ENCODE measurements around the gene PLEKHG4B.

The PLEKHG4B gene

GRCh38 chr5:75331-76320 is 16.3 kb upstream of the PLEKHG4B start:
- no peak for DNase-seq

- no peak for DNase-seq
Measured at GRCh38 chr5:76358-77169, 15.4 kb upstream of the PLEKHG4B start.

GRCh38 chr5:77170-77501 is 14.8 kb upstream of the PLEKHG4B start:
- no peak for DNase-seq

- no peak for DNase-seq
Measured at GRCh38 chr5:77546-77945, 14.4 kb upstream of the PLEKHG4B start.

GRCh38 chr5:77957-78804 is 13.8 kb upstream of the PLEKHG4B start:
- peak; percentile 50 for DNase-seq

- DNase-seq: no peak
Measured at GRCh38 chr5:78805-79149, 13.2 kb upstream of the PLEKHG4B start.

GRCh38 chr5:79263-79662 is 12.7 kb upstream of the PLEKHG4B start:
- DNase-seq: no peak

- no peak for DNase-seq
Measured at GRCh38 chr5:79821-80220, 12.1 kb upstream of the PLEKHG4B start.

GRCh38 chr5:81391-82021 is 10.5 kb upstream of the PLEKHG4B start:
- DNase-seq: no peak

- DNase-seq: no peak
Measured at GRCh38 chr5:82097-82496, 9.9 kb upstream of the PLEKHG4B start.

GRCh38 chr5:82570-82969 is 9.4 kb upstream of the PLEKHG4B start:
- DNase-seq: no peak

GRCh38 chr5:83029-83428 is 8.9 kb upstream of the PLEKHG4B start:
- no peak for DNase-seq

GRCh38 chr5:85334-85995 is 6.5 kb upstream of the PLEKHG4B start:
- no peak for DNase-seq

GRCh38 chr5:89337-90286 is 2.4 kb upstream of the PLEKHG4B start:
- DNase-seq: no peak

- no peak for DNase-seq
Measured at GRCh38 chr5:90590-91547, 1.1 kb upstream of the PLEKHG4B start.

GRCh38 chr5:92401-93220 is 643 bp downstream of the PLEKHG4B start:
- no peak for DNase-seq

GRCh38 chr5:93221-93980 is 1.4 kb downstream of the PLEKHG4B start:
- DNase-seq: no peak

Data from activated CD4-positive, alpha-beta T cell treated with anti-CD3 and anti-CD28 coated beads, Interleukin-2, Interleukin-6, amounts not matched to agents 100 ng/mL and 50 ng/mL, durations not matched to agents 16 hours and 8 hours (primary cell).